OCI-LY1 (cell line): ENCODE data around the gene TMED6.

Experiments used
- CTCF ChIP-seq: fragments of 200-600 bp; sonication (generic), shearing (Covaris generic); IDR thresholded peaks from 2 replicates; pipeline ENCODE4 v1.5.1; 2017; ENCODE audit warnings: mild to moderate bottlenecking, antibody characterized with exemption, low read length, moderate library complexity, mixed read lengths
- EZH2 ChIP-seq: fragments of 200-600 bp; sonication (generic), shearing (Covaris generic); IDR thresholded peaks from 2 replicates; pipeline ENCODE4 v1.8.0; 2017; ENCODE audit warnings: borderline replicate concordance, mixed run types, mild to moderate bottlenecking, antibody characterized with exemption, low read length, moderate library complexity, mixed read lengths

- TF ChIP-seq CTCF, result no peak
- TF ChIP-seq EZH2, result no peak
Observed at GRCh38 chr16:69326172-69326873, 25.3 kb downstream of the TMED6 start.
